ENCODE data around the gene AEN. TPM values are rescaled to one million over a fixed set of nuclear protein-coding genes. Genes with fewer than 3 reads are reported as not detected.

The AEN gene
- 21.5 and 48.0 TPM in 2 replicates for total RNA-seq

GRCh38 chr15:88620995-88621772, at the start of gene AEN:
Gene AEN, plus strand, starts transcription at chr15:88621340. Its CDS starts 4,870 bp downstream, at chr15:88626210.

GRCh38 chr15:88638626-88639372, 17.7 kb downstream of the AEN start, which contains the start of gene ISG20:
Gene ISG20, plus strand, starts transcription at chr15:88639016. Its CDS starts 351 bp downstream, at chr15:88639367.

Other genes with a start within 250 kb of the AEN start
- 18.6 and 24.7 TPM in 2 replicates for gene MRPL46, start 154.0 kb upstream of the AEN start, total RNA-seq
- gene MRPS11, start 153.6 kb upstream of the AEN start, total RNA-seq, result 36.7 and 42.2 TPM in 2 replicates
- gene DET1, start 74.7 kb upstream of the AEN start, total RNA-seq, result 5.3 and 10.7 TPM in 2 replicates
- 3.9 and 7.4 TPM in 2 replicates for gene ISG20, start 17.7 kb downstream of the AEN start, total RNA-seq
- 0.13 and 0.16 TPM in 2 replicates for gene ACAN, start 182.1 kb downstream of the AEN start, total RNA-seq

Data from epithelial cell of alveolus of lung (primary cell).